ENCODE results near the gene PICALM.

DNA sequence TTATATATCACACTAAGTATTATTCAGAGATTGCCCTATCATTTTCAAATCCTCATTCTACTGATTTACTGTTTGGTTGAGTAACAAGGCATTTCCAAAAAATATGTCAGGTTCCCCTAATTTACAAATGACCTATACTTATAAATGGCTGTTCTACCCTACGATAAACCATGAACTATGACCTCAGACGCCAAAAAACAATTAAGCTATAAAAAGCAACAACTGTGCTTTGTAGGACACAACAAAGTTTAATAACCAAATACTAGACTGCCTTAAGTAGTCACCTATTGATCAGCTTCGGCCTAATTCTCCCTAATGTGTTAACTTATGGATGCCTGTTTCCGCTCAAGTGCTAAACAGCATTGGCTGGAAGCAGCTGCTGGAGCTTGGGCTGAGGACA, 53.2 kb downstream of the PICALM start:
- no peak for TF ChIP-seq EZH2phosphoT487 (IDR thresholded peaks at IDR 0.05)
- TF ChIP-seq, protein P1, sequence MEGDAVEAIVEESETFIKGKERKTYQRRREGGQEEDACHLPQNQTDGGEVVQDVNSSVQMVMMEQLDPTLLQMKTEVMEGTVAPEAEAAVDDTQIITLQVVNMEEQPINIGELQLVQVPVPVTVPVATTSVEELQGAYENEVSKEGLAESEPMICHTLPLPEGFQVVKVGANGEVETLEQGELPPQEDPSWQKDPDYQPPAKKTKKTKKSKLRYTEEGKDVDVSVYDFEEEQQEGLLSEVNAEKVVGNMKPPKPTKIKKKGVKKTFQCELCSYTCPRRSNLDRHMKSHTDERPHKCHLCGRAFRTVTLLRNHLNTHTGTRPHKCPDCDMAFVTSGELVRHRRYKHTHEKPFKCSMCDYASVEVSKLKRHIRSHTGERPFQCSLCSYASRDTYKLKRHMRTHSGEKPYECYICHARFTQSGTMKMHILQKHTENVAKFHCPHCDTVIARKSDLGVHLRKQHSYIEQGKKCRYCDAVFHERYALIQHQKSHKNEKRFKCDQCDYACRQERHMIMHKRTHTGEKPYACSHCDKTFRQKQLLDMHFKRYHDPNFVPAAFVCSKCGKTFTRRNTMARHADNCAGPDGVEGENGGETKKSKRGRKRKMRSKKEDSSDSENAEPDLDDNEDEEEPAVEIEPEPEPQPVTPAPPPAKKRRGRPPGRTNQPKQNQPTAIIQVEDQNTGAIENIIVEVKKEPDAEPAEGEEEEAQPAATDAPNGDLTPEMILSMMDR (IDR thresholded peaks at IDR 0.05), result no peak

Data from neural progenitor cell (in vitro differentiated cells).